SIG-M5 (cell line): ENCODE data around the gene PTF1A.

Source experiments
- DNase-seq: peaks from one replicate; lab custom pipeline; 2025; lab: John Stamatoyannopoulos, UW

Gene PTF1A

GRCh38 chr10:23186697-23187096 lies 5.4 kb upstream of the PTF1A start:
- DNase-seq, result no peak

GRCh38 chr10:23187155-23187554 lies 5.0 kb upstream of the PTF1A start:
- DNase-seq, result no peak

- DNase-seq, result no peak
These were observed 3.1 kb upstream of the PTF1A start for GRCh38 chr10:23189024-23189423.

- no peak for DNase-seq
These were observed 994 bp upstream of the PTF1A start for GRCh38 chr10:23190872-23191763.

GRCh38 chr10:23192712-23193434 lies 761 bp downstream of the PTF1A start:
- no peak for DNase-seq

GRCh38 chr10:23193435-23194074 lies 1.4 kb downstream of the PTF1A start:
- DNase-seq, result no peak

GRCh38 chr10:23194471-23194965 lies 2.4 kb downstream of the PTF1A start:
- no peak for DNase-seq

- DNase-seq, result no peak
These were observed 3.1 kb downstream of the PTF1A start for GRCh38 chr10:23194966-23195845.

GRCh38 chr10:23195846-23196600 lies 3.9 kb downstream of the PTF1A start:
- no peak for DNase-seq

GRCh38 chr10:23196915-23197314 lies 4.8 kb downstream of the PTF1A start:
- DNase-seq, result no peak

GRCh38 chr10:23197416-23197861 lies 5.3 kb downstream of the PTF1A start:
- DNase-seq, result no peak

GRCh38 chr10:23198610-23198939 lies 6.5 kb downstream of the PTF1A start:
- DNase-seq, result no peak

- DNase-seq, result no peak
These were observed 7.0 kb downstream of the PTF1A start for GRCh38 chr10:23198940-23199767.

- no peak for DNase-seq
These were observed 7.8 kb downstream of the PTF1A start for GRCh38 chr10:23199768-23200511.

- no peak for DNase-seq
These were observed 8.5 kb downstream of the PTF1A start for GRCh38 chr10:23200586-23200985.

- DNase-seq, result no peak
These were observed 9.0 kb downstream of the PTF1A start for GRCh38 chr10:23200997-23201652.

GRCh38 chr10:23201837-23202236 lies 9.7 kb downstream of the PTF1A start:
- DNase-seq, result no peak

GRCh38 chr10:23202779-23203178 lies 10.7 kb downstream of the PTF1A start:
- DNase-seq, result no peak
